NCI-H2081 treated with DMSO at 0.1 percent for 48 hours (cell line): Measurements from ENCODE around the gene IGFBP6.
"Not testable (repeated sequence)": the region's sequence is repeated elsewhere in the genome, so short reads cannot be mapped to it uniquely, and the experiment has no call there.

Experiments used
- DNase-seq: peaks from one replicate; lab custom pipeline; 2025; lab: John Stamatoyannopoulos, UW

IGFBP6 gene

DNA sequence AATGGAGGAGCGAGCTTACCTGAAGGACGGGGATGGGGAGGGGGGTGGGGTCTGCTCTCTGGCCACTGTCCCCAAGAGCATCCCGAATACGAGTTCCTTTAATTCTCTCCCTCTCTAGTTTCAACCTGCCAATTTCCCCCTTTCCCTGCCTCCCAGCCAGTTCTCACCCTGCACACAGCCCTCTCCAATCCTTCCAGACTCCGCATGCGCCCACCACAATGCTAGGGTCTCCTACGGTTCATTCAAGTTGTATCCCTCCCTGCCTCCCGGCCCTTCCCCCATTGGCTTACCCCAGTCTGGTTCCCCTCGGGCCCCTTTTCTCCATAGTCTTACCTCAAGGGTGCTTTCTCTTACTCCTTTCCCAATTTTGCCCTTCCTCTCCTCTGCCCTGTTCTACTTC lies 708 bp upstream of the IGFBP6 start:
- no peak for DNase-seq

DNA sequence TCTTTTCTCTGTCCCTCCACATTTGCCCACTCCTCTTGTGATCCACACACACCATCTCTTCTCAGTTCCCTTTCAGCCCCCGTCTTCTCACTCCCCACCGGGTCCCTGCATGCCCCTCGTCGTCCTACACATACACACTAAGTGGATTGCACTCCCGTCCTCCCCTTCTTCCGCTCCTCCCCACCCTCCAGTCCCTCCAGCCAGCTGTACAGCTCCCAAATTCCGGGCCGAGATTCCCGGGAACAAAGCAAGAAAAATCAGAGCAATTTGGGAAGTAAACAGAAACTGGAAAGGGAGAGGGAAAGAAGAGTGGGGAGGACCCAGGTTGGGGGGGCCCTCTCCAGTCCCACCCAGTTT lies 282 bp upstream of the IGFBP6 start:
- DNase-seq: no peak

- DNase-seq: no peak
Observed at GRCh38 chr12:53098354-53098981, 1.0 kb downstream of the IGFBP6 start.

DNA sequence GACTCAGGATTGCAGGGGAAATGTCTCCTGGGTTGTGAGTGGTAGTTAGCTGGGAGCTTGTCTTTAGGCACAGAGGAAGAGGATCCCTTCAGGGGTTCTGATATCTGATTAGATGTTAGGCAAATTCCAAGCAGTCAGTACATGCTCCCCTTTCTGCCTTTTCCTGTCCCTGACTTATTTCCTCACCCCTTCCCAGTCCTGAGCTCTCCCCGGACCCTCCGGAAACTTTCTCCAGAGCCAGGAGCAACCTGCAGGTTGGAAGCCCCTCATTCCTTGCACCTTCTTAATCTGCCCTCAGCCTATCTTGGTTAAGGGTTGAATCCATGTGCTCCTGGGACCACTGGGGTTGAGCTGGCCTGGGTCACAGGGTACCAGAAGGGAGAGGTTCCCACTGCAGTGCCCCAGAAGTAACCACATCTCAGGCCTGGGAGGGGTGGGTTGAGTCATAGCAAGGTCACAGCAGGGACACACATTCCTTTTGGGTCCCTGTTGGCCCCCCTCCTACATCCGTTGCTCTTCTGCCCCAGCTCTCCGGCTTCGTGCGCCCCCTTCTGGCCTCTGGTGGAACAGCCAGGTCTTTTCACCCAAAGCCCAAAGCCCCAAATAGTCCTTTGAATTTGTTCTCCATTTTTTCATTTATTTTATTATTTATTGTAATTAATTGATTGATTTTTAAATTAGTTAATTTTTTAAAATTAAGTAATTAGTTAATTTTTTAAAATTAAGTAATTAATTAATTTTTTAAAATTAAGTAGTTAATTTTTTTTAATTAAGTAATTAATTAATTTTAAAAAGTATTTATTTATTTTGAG lies 1.8 kb downstream of the IGFBP6 start:
- peak; percentile 28 for DNase-seq

DNA sequence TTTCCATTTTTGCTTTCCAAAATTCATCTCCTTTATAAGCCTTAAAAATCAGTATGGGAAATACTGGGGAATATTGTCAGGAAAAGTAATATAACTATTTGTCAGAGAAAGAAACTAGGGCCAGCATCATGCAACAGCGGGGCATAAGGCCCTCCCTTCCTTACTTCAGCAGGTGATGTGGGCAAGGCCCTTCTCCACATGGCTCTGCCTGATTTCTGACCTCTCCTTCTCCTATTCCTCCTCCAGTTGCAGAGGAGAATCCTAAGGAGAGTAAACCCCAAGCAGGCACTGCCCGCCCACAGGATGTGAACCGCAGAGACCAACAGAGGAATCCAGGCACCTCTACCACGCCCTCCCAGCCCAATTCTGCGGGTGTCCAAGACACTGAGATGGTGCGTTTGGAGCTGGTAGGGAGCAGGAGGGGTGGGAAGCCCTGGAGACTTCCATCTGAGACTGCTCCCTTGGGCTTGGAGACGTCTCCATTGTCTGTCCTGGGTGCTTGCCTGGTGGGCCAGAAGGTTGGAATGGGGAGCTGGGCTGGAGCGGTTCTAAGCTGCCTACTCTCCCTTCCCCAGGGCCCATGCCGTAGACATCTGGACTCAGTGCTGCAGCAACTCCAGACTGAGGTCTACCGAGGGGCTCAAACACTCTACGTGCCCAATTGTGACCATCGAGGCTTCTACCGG lies 3.1 kb downstream of the IGFBP6 start:
- DNase-seq: no peak

- DNase-seq: no peak
Observed at GRCh38 chr12:53101266-53101665, 3.8 kb downstream of the IGFBP6 start.

DNA sequence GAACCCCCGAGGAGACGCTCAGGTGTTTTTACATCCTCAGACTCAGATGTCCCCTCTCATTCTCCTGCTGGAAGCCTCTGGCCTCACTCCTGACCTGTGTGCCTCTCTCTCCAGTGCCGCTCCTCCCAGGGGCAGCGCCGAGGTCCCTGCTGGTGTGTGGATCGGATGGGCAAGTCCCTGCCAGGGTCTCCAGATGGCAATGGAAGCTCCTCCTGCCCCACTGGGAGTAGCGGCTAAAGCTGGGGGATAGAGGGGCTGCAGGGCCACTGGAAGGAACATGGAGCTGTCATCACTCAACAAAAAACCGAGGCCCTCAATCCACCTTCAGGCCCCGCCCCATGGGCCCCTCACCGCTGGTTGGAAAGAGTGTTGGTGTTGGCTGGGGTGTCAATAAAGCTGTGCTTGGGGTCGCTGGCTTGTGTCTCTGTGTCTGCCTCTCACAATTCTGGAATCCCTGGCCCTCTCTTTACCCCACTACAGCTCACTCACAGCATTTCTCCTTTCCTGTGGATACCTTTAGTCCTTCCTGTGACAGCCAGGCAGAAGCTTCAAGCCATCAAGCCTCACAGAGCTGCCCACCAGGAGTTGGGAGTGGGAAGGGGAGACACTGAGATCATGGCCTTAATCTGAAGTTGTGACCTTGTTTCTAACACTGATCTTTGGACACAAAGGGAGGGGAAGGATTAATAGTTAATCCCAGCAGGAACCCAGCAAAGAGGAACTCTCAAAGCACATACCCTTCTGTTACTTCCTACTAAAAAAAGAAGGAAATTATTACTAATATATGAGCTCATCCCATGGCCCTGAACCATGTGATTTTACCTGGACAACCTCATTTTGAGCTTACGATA lies 4.7 kb downstream of the IGFBP6 start:
- DNase-seq: no peak

DNA sequence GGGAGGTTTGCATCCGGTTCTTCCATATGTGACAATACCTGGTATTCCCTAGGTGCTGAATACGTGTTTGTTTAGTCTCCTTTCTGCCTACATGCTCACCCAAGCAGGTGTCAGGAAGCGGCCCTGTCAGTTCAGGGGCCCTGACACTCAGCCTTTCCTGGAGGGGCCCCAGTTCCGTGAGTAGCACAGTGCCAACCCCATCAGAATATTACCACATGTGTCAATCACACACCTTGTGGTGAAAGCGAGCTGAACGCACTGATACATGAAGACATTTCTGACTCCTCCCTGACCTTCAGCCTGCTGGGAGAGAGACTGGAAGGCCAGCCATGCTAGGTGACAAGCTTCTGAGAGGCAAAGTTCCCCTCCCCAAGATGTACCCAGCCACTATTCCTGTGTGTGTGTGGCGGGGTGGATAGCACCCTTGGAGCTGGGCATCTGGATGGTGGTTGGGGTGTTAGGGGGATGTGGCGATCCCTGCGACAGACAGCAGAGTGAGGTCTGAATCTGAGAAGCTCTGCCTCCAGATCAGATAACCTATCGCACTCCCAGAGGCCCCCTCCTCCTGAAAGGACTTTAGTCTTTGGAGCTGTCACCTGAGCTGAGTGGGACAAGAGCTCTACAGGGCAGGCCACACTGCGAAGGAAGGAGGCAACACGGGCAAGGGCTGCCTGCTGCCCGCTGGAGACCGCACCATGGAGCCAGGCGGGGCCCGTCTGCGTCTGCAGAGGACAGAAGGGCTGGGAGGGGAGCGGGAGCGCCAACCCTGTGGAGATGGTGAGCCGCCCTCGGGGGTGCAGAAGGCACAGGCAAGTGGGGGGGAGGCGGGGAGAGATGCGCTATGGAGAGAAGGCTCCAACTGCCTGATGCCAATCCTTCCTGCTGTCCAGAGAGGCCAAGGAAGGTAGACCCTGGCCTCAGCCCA lies 5.7 kb downstream of the IGFBP6 start, which contains the start of gene SOAT2:
TSS of gene SOAT2 (plus strand) at position 604 of the 925 bp plus-strand sequence. CDS start at position 696, 92 bp downstream.
- DNase-seq: no peak

DNA sequence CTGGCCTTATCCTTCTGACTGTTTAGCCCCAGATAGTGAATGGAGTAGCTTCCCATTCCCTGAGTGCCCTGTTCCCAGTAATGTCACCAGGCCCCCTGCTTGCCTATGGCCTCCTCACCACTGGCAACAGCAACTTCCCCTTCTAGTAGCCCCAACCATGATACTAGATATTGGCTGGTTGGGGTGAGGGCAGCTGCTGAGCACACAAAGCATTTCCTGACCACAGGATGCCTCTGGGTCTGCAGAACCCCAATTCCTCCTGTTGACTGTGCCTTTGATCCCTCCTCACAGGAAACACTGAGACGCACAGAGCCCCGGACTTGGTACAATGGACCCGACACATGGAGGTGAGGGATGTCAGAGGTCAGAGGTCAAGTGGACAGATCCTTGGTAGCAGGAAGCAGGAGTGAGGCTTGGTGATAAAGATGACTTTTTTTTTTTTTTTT lies 6.4 kb downstream of the IGFBP6 start:
- no peak for DNase-seq

DNA sequence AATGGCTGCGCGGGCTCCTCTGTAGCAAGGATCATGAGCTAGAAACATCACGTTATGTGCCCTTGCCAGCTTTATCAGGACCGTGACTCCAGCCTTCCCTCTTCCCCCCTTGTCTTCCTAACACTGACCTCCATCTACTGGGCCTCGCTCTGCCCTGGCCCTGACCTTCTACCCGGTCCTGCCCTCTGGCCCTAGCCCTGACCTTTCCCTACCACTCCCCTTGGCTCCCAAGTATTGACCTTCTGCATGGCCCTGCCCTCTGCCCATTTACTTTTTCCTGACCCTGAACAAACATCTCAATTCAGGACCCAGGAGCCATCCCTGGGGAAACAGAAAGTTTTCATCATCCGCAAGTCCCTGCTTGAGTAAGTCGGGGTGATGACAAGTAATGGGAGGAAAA lies 7.8 kb downstream of the IGFBP6 start:
- DNase-seq: no peak

DNA sequence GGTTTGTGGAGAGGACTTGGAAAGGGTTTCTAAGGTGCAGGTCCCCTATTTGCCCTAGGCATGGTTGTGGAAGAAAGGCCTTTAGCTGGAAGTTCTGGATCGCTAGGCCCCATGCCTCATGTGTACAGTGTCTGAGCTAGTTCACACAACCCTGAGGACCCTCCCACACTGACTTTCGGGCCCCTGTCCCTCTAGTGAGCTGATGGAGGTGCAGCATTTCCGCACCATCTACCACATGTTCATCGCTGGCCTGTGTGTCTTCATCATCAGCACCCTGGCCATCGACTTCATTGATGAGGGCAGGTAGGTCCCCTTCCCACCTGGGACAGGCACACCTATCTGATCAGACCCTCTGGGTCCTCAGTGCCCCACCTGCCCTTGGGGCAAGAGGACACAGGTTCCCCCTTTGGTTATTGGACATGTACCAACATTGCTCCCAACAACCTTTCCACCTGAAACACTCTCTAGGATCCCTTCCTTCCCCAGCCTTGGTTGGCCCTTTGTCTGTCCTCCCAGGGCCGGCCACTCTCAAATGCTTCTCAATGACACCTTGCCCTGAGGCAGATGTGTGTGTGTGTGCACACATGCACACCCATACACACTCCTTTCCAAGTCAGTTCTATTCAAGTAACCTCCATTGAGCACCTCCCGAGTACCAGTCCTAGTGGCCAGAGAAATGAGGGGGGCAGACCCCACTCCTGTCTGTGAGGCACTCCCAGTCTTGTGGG lies 8.4 kb downstream of the IGFBP6 start:
- DNase-seq: no peak

DNA sequence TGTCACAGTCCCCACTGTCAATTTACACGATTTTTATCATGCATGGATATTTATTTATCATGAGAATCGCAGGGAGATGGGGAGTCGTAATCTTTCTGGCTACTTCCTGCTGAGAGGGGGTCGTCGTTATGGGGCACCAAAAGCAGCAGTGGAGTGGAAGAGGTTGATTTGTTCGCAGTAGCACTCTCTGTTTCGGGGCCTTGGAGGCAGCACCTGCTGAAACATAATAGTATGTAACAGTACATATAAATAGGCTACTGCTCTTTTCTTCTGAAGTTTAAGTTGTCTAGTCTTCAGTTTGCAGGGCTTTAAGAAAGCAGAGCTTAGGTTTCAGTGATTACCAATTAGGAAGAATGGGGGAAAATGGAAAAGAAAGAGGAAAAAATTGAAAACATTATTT lies 9.7 kb downstream of the IGFBP6 start:
- DNase-seq: no peak

- not testable (repeated sequence) for DNase-seq
Observed at GRCh38 chr12:53112431-53112830, 15.0 kb downstream of the IGFBP6 start.

GRCh38 chr12:53113136-53113705 lies 15.8 kb downstream of the IGFBP6 start:
- no peak for DNase-seq

DNA sequence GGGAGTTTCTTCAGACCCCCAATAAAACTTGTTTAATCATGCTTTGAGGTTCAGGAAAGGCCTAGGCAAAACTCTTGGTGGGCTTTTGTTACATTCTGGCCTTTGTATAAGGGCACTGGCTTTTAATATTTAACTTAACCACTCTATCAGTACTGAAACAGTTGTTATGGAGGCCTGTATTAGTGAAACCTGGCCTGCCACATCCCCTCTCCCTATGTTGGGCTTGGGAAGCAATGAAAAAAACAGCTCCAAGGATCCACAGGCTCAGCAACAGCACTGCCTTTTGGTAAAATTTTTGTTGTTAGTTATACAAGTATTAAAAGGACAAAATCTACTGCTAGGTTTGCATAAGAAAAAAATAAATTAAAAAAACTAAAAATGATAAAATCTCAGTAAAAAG lies 16.5 kb downstream of the IGFBP6 start:
- no peak for DNase-seq

DNA sequence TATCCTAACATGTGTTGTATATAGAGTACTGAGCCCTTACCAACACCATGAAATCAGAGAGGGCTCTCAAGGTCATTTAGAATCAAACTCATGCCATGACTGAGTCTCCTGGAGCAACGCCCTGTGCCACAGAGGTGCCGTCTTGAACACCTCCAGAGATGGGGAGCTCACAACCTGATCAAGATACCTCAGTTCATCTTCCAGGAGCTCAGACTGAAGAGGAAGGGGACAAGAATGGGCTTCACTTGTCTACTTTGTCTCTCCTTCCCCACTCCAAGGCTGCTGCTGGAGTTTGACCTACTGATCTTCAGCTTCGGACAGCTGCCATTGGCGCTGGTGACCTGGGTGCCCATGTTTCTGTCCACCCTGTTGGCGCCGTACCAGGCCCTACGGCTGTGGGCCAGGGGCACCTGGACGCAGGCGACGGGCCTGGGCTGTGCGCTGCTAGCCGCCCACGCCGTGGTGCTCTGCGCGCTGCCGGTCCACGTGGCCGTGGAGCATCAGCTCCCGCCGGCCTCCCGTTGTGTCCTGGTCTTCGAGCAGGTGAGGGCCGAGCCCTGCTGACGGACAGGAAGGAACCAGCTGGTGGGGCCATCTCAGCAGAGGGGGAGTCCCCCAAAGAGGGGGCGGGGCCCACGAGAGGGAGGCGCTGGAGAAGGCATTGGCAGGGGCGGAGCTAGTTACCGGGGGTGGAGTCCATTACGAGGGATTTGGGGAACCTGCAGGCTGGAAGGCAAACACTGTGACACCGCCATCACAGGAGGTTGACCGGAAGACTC lies 17.8 kb downstream of the IGFBP6 start:
- DNase-seq: no peak

DNA sequence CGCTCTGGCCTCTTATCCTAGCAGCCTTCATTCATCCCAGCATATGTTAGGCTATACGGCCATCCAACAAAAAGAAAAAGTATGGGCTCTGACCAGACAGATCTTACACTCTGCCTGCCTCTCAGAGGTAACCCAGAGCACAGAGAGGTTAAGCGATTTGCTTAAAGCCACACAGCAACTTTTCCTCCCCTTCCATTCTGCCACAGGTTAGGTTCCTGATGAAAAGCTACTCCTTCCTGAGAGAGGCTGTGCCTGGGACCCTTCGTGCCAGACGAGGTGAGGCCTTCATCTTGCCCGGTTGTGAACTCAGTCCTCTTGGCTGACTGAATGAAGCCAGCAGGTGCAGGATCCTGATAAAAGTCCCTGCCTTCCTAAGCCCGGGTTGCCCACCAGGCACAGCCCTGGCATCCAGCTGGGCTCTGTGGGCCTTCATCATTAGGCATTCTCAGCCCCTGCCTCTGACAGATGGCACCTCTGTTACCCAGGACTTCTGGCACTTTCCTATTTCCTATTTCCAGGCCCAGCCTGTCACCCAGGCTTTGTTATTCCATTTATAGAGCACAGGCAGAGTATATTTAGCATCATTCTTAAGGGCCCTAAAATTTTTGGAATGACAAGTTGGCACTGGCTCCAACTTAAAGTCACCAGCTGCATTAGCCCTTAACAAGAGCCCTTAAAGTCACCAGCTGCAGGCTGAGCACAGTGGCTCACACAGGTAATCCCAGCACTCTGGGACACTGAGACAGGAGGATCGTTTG lies 18.6 kb downstream of the IGFBP6 start:
- DNase-seq: no peak

GRCh38 chr12:53118751-53119300 lies 21.4 kb downstream of the IGFBP6 start:
- DNase-seq: no peak
